ENCODE data around the gene ST6GALNAC6. TPM values are rescaled to one million over a fixed set of nuclear protein-coding genes. Genes with fewer than 3 reads are reported as not detected.

ST6GALNAC6 gene
- total RNA-seq, 1 donor from 2014 or later, result 31.1 TPM

GRCh38 chr9:127910613-127911205 is 11.3 kb upstream of the ST6GALNAC6 start:
- no peak for DNase-seq (ENCODE audit: low spot score, unreplicated experiment)
- no peak overlapping the region for H3K27ac Mint-ChIP-seq
- H3K4me1 Mint-ChIP-seq (ENCODE audit: low read depth), result peaks cover 4% of the 10 kb centered on the region
- H3K9me3 Mint-ChIP-seq (ENCODE audit: low read depth), result no peaks in the 10 kb centered on the region
- no peaks in the 10 kb centered on the region for H3K27me3 Mint-ChIP-seq
- H3K4me3 Mint-ChIP-seq (ENCODE audit: low read depth), result no peak overlapping the region
- no peak for TF ChIP-seq CTCF (IDR thresholded peaks at IDR 0.05; ENCODE audit: unreplicated experiment)
- peaks cover 1% of the 10 kb centered on the region for H3K36me3 Mint-ChIP-seq (ENCODE audit: insufficient read depth)

GRCh38 chr9:127909839-127910273 is 10.5 kb upstream of the ST6GALNAC6 start:
- H3K36me3 Mint-ChIP-seq (ENCODE audit: insufficient read depth), result peaks cover 1% of the 10 kb centered on the region
- no peak for TF ChIP-seq CTCF (IDR thresholded peaks at IDR 0.05; ENCODE audit: unreplicated experiment)
- no peak overlapping the region for H3K4me3 Mint-ChIP-seq (ENCODE audit: low read depth)
- no peak for DNase-seq (ENCODE audit: low spot score, unreplicated experiment)
- no peaks in the 10 kb centered on the region for H3K9me3 Mint-ChIP-seq (ENCODE audit: low read depth)
- no peak overlapping the region for H3K27ac Mint-ChIP-seq
- H3K4me1 Mint-ChIP-seq (ENCODE audit: low read depth), result peaks cover 4% of the 10 kb centered on the region
- H3K27me3 Mint-ChIP-seq, result no peaks in the 10 kb centered on the region

- H3K4me3 Mint-ChIP-seq (ENCODE audit: low read depth), result no peak overlapping the region
- peaks cover 1% of the 10 kb centered on the region for H3K36me3 Mint-ChIP-seq (ENCODE audit: insufficient read depth)
- peaks cover 10% of the 10 kb centered on the region for H3K4me1 Mint-ChIP-seq (ENCODE audit: low read depth)
- no peak for DNase-seq (ENCODE audit: low spot score, unreplicated experiment)
- TF ChIP-seq CTCF (IDR thresholded peaks at IDR 0.05; ENCODE audit: unreplicated experiment), result no peak
- no peak overlapping the region for H3K27ac Mint-ChIP-seq
- H3K9me3 Mint-ChIP-seq (ENCODE audit: low read depth), result no peaks in the 10 kb centered on the region
- no peaks in the 10 kb centered on the region for H3K27me3 Mint-ChIP-seq
These were observed 9.2 kb upstream of the ST6GALNAC6 start for GRCh38 chr9:127908660-127908926.

GRCh38 chr9:127907867-127908659 is 8.7 kb upstream of the ST6GALNAC6 start:
- Mint-ChIP-seq H3K27ac (no peak overlapping the region), H3K4me3 (ENCODE audit: low read depth) (no peak overlapping the region), H3K27me3 (no peaks in the 10 kb centered on the region), H3K36me3 (ENCODE audit: insufficient read depth) (peaks cover 1% of the 10 kb centered on the region), H3K9me3 (ENCODE audit: low read depth) (no peaks in the 10 kb centered on the region), H3K4me1 (ENCODE audit: low read depth) (peaks cover 10% of the 10 kb centered on the region)
- no peak for TF ChIP-seq CTCF (IDR thresholded peaks at IDR 0.05; ENCODE audit: unreplicated experiment)
- DNase-seq (ENCODE audit: low spot score, unreplicated experiment), result no peak

GRCh38 chr9:127905788-127906191 is 6.4 kb upstream of the ST6GALNAC6 start:
- Mint-ChIP-seq H3K4me1 (ENCODE audit: low read depth) (peaks cover 7% of the 10 kb centered on the region), H3K27ac (no peak overlapping the region), H3K36me3 (ENCODE audit: insufficient read depth) (no peaks in the 10 kb centered on the region), H3K9me3 (ENCODE audit: low read depth) (no peaks in the 10 kb centered on the region), H3K4me3 (ENCODE audit: low read depth) (no peak overlapping the region), H3K27me3 (no peaks in the 10 kb centered on the region)
- TF ChIP-seq CTCF (IDR thresholded peaks at IDR 0.05; ENCODE audit: unreplicated experiment), result no peak
- DNase-seq (ENCODE audit: low spot score, unreplicated experiment), result no peak
